GM12878 (cell line): ENCODE measurements around the gene MYOD1. TPM values are rescaled to one million over a fixed set of nuclear protein-coding genes. Genes with fewer than 3 reads are reported as not detected.

Source experiments
- ATAC-seq: fragments of 200-7000 bp; cut with Tn5 transposase; 3 replicates; pipeline ENCODE4 v1.9.1; 2020; ENCODE audit warnings: mild to moderate bottlenecking, moderate library complexity
- Bru-seq: library from RNA; stranded (reverse); fragments of 400-500 nt; gene quantifications from one replicate; lab custom pipeline; 2021; lab: Mats Ljungman, UMichigan
- BruChase-seq, 2 experiments: library from RNA; stranded (reverse); fragments of 400-500 nt; gene quantifications; one replicate each; lab custom pipeline; 2021; lab: Mats Ljungman, UMichigan
- BruUV-seq: library from RNA; stranded (reverse); fragments of 400-500 nt; replicated peaks from 2 replicates; lab custom pipeline; 2021; lab: Mats Ljungman, UMichigan
- CTCF ChIA-PET: fragments of 300-600 bp; sonication (Branson Sonifier 250); formaldehyde crosslinking; extraction: SDS; loops from one replicate; lab custom pipeline; 2021; ENCODE audit warnings: inconsistent platforms; lab: Yijun Ruan, JAX
- POLR2A ChIA-PET: fragments of 350-600 bp; formaldehyde crosslinking; extraction: SDS; loops from one replicate; lab custom pipeline; 2021; ENCODE audit warnings: inconsistent platforms; lab: Charles Lee
- RAD21 ChIA-PET: fragments of 300-600 bp; sonication (Branson Sonifier 250); formaldehyde crosslinking; loops from one replicate; lab custom pipeline; 2023; ENCODE audit warnings: antibody characterized with exemption; ENCODE audit not compliant: unreplicated experiment; lab: Charles Lee
- SMC1A ChIA-PET: fragments of 300-600 bp; sonication (Branson Sonifier 250); formaldehyde crosslinking; loops from one replicate; lab custom pipeline; 2023; ENCODE audit not compliant: unreplicated experiment, uncharacterized antibody; lab: Charles Lee
- DNase-seq: peaks from one replicate; pipeline ENCODE4 v3.0.0-alpha.2; 2011; ENCODE audit warnings: low read depth, low spot score
- FAIRE-seq: peaks from 3 replicates; lab custom pipeline; 2011; peaks lifted over from hg19 to GRCh38; lab: Jason Lieb, UNC
- H2AFZ ChIP-seq: 2 replicates; pipeline ENCODE4 v1.6.0; 2011; ENCODE audit warnings: low read depth, low read length, control low read depth; ENCODE audit not compliant: control insufficient read depth
- H3K27ac ChIP-seq: 2 replicates; pipeline ENCODE4 v1.5.1; 2011; ENCODE audit warnings: control low read depth; ENCODE audit not compliant: control insufficient read depth, insufficient read depth
- H3K27me3 ChIP-seq, 2 experiments: replicated peaks in 1 of 2; 2 replicates each; pipeline versions ENCODE4 v1.6.0 to v1.6.1; 2011; ENCODE audit warnings: low read length in 1 of 2; ENCODE audit not compliant: control insufficient read depth in 2 of 2, insufficient read depth in 2 of 2
- H3K36me3 ChIP-seq, 2 experiments: 2 replicates each; pipeline ENCODE4 v1.5.1; 2011; ENCODE audit warnings: low read length in 1 of 2; ENCODE audit not compliant: control insufficient read depth in 2 of 2, insufficient read depth in 2 of 2
- H3K4me1 ChIP-seq: 2 replicates; pipeline ENCODE4 v1.6.1; 2011; ENCODE audit warnings: mild to moderate bottlenecking, low read length, moderate library complexity, mixed read lengths; ENCODE audit not compliant: control insufficient read depth, insufficient read depth
- H3K4me2 ChIP-seq: 2 replicates; pipeline ENCODE4 v1.6.0; 2011; ENCODE audit warnings: control low read depth; ENCODE audit not compliant: control insufficient read depth, insufficient read depth
- H3K4me3 ChIP-seq: fragments of 200-600 bp; sonication (generic); 2 replicates; pipeline ENCODE4 v1.5.1; 2016
- H3K79me2 ChIP-seq: 2 replicates; pipeline ENCODE4 v1.6.0; 2011; ENCODE audit warnings: low read length; ENCODE audit not compliant: control insufficient read depth, insufficient read depth
- H3K9ac ChIP-seq: 2 replicates; pipeline ENCODE4 v1.8.0; 2011; ENCODE audit warnings: low read length, control low read depth, mixed read lengths; ENCODE audit not compliant: control insufficient read depth, insufficient read depth
- H3K9me3 ChIP-seq: replicated peaks from 3 replicates; pipeline ENCODE4 v1.5.1; 2011; ENCODE audit warnings: mild to moderate bottlenecking, low read length; ENCODE audit not compliant: control insufficient read depth, insufficient read depth
- H4K20me1 ChIP-seq: 2 replicates; pipeline ENCODE4 v1.6.0; 2011; ENCODE audit not compliant: control insufficient read depth, insufficient read depth
- GATAD2B ChIP-seq: fragments of 450-650 bp; conservative IDR thresholded peaks from 2 replicates; pipeline ENCODE4 v1.6.1; 2017; ENCODE audit warnings: low read depth, mild to moderate bottlenecking, moderate library complexity
- NBN ChIP-seq: fragments of 450-650 bp; IDR thresholded peaks from 2 replicates; pipeline ENCODE4 v1.6.1; 2016
- RELA ChIP-seq: fragments of 450-650 bp; IDR thresholded peaks from 2 replicates; pipeline ENCODE4 v1.8.0; 2014; ENCODE audit warnings: borderline replicate concordance; ENCODE audit not compliant: partially characterized antibody
- WGBS: methylation state at CpG from one replicate; pipeline ENCODE4 v1.1.6; 2016; ENCODE audit warnings: low lambda C conversion rate; ENCODE audit not compliant: insufficient replicate concordance, insufficient coverage; ENCODE audit errors: missing lambda C conversion rate; 5-methylcytosine and 5-hydroxymethylcytosine counted together
- in situ Hi-C: fragments of 300-500 bp; cut with MboI; formaldehyde crosslinking; loops from 9 replicates; pipeline ENCODE4 v1.14.3; 2018; ENCODE audit warnings: mixed read lengths
- intact Hi-C: fragments of 100-400 bp; cut with micrococcal nuclease; formaldehyde crosslinking; loops from one replicate; pipeline ENCODE4 v1.14.2; 2022; ENCODE audit not compliant: unreplicated experiment
- long read RNA-seq, 2 experiments: library from polyadenylated mRNA; unstranded; transcript quantifications; one replicate each; pipeline ENCODE4 v2.0.0, GENCODE V29; 2019 to 2020
- polyA minus RNA-seq, 3 experiments: library from RNA; depleted of rRNA, polyadenylated mRNA; stranded (reverse); fragments of >200 nt; gene quantifications; 2 replicates each; pipeline ENCODE4 v1.2.3, GENCODE V29; 2011
- polyA plus RNA-seq, 11 experiments: library from polyadenylated mRNA; depleted of rRNA in 4 of 11; unstranded in 6 of 11; stranded (reverse) in 5 of 11; fragments of >200 nt; fragmentation: Nextera tagmentation in 4 of 11; fragmentation: Illumina TruSeq in 1 of 11; extraction: Ambion mirVana in 4 of 11; extraction: Trizol in 1 of 11; gene quantifications; 1 replicate in 1 of 11; 2 replicates in 10 of 11; pipeline versions ENCODE4 v1.2.1 to v1.2.3, GENCODE V29; 2011 to 2016; ENCODE audit warnings: inconsistent platforms in 2 of 11, missing spikeins in 2 of 11, low read depth in 1 of 11
- total RNA-seq, 4 experiments: library from RNA; depleted of rRNA in 3 of 4; stranded (reverse); fragments of >200 nt in 3 of 4; fragmentation: Illumina TruSeq in 1 of 4; extraction: Trizol in 1 of 4; gene quantifications; 2 replicates each; pipeline versions ENCODE4 v1.2.1 to v1.2.3, GENCODE V29; 2013 to 2021
- TF ChIP-seq, protein P1 (sequence below): fragments of 450-650 bp; conservative IDR thresholded peaks from 2 replicates; pipeline ENCODE4 v1.6.1; 2017; ENCODE audit warnings: mild to moderate bottlenecking, moderate library complexity

Gene MYOD1
- not detected in 2 replicates for total RNA-seq (2013; cell fraction: nucleolus; rRNA removed)
- total RNA-seq (2014; rRNA removed) (not detected in 2 replicates), total RNA-seq (2014; rRNA removed; fragmentation: Illumina TruSeq; extraction: Trizol) (not detected in 2 replicates), total RNA-seq (2021) (not detected in 2 replicates), polyA plus RNA-seq (2011; rRNA removed) (not detected in 2 replicates), polyA plus RNA-seq (2014; fragmentation: Illumina TruSeq; extraction: Trizol) (not detected in 2 replicates), polyA plus RNA-seq (2014; fragmentation: Nextera tagmentation; extraction: Ambion mirVana) (not detected), polyA plus RNA-seq (2014; rRNA removed) (not detected in 2 replicates), polyA plus RNA-seq (2016; fragmentation: Nextera tagmentation; extraction: Ambion mirVana) (not detected), polyA minus RNA-seq (2011; rRNA and poly(A)+ RNA removed) (not detected in 2 replicates), Bru-seq, nascent RNA (not detected), BruChase-seq, experiment 1, labeled RNA remaining after a 6-hour chase (not detected), BruChase-seq, experiment 2, labeled RNA remaining after a 2-hour chase (not detected)
- polyA plus RNA-seq (2011; ENCODE audit: low read depth): not detected
- polyA plus RNA-seq (2011; cell fraction: cytosol; rRNA removed): not detected in 2 replicates
- polyA plus RNA-seq (2011; cell fraction: nucleus; rRNA removed): not detected in 2 replicates
- not detected in 2 replicates for polyA plus RNA-seq (2012)
- not detected in 2 replicates for polyA minus RNA-seq (2011; cell fraction: cytosol; rRNA and poly(A)+ RNA removed)
- polyA minus RNA-seq (2011; cell fraction: nucleus; rRNA and poly(A)+ RNA removed): not detected in 2 replicates
- long read RNA-seq, experiment 1: 0 reads
- long read RNA-seq, experiment 2: 0 reads

DNA sequence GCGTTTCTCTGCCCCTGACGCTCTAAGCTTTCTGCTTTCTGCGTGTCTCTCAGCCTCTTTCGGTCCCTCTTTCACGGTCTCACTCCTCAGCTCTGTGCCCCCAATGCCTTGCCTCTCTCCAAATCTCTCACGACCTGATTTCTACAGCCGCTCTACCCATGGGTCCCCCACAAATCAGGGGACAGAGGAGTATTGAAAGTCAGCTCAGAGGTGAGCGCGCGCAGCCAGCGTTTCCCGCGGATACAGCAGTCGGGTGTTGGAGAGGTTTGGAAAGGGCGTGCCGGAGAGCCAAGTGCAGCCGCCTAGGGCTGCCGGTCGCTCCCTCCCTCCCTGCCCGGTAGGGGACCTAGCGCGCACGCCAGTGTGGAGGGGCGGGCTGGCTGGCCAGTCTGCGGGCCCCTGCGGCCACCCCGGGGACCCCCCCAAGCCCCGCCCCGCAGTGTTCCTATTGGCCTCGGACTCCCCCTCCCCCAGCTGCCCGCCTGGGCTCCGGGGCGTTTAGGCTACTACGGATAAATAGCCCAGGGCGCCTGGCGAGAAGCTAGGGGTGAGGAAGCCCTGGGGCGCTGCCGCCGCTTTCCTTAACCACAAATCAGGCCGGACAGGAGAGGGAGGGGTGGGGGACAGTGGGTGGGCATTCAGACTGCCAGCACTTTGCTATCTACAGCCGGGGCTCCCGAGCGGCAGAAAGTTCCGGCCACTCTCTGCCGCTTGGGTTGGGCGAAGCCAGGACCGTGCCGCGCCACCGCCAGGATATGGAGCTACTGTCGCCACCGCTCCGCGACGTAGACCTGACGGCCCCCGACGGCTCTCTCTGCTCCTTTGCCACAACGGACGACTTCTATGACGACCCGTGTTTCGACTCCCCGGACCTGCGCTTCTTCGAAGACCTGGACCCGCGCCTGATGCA is at the start of gene MYOD1:
Gene MYOD1 (plus strand): TSS at position 544 of the 910 bp plus-strand sequence. CDS start 212 bp downstream, at position 756.
- no peaks in the 10 kb centered on the region for H4K20me1 ChIP-seq
- no peaks in the 10 kb centered on the region for H3K9me3 ChIP-seq
- no peak within 1 kb of the TSS for H3K4me3 ChIP-seq
- H3K36me3 ChIP-seq: no peaks in the 10 kb centered on the region
- peaks cover 5% of the 10 kb centered on the region in 2 experiments; a peak in 3 of 4 replicates for H3K27me3 ChIP-seq
- intact Hi-C loops: no loop called here
- H3K4me1 ChIP-seq: no peaks in the 10 kb centered on the region
- 52% methylated on average over 46 of the region's 68 CpGs for WGBS
- SMC1A ChIA-PET: interaction anchor here (0.6 kb wide), 1 partner anchor 50 kb away, joined by 3 read pairs; no protein-coding TSS in a partner anchor
- RAD21 ChIA-PET: no interaction called here
- no peak within 1 kb of the TSS for H3K9ac ChIP-seq
- no peak within 1 kb of the TSS for H2AFZ ChIP-seq
- ATAC-seq (no peak), FAIRE-seq (no peak), DNase-seq (no peak)
- no peak within 1 kb of the TSS for H3K4me2 ChIP-seq
- POLR2A ChIA-PET: no interaction called here
- CTCF ChIA-PET: interaction anchor here (1.2 kb wide), 1 partner anchor 12 kb away, joined by 4 read pairs; no protein-coding TSS in a partner anchor
- in situ Hi-C loops: no loop called here
- no peak for TF ChIP-seq GATAD2B
- TF ChIP-seq, protein P1, sequence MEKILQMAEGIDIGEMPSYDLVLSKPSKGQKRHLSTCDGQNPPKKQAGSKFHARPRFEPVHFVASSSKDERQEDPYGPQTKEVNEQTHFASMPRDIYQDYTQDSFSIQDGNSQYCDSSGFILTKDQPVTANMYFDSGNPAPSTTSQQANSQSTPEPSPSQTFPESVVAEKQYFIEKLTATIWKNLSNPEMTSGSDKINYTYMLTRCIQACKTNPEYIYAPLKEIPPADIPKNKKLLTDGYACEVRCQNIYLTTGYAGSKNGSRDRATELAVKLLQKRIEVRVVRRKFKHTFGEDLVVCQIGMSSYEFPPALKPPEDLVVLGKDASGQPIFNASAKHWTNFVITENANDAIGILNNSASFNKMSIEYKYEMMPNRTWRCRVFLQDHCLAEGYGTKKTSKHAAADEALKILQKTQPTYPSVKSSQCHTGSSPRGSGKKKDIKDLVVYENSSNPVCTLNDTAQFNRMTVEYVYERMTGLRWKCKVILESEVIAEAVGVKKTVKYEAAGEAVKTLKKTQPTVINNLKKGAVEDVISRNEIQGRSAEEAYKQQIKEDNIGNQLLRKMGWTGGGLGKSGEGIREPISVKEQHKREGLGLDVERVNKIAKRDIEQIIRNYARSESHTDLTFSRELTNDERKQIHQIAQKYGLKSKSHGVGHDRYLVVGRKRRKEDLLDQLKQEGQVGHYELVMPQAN: no peak
- TF ChIP-seq NBN: no peak
- TF ChIP-seq RELA: no peak
- TF ChIP-seq, all 136 proteins: peak for 0
- H3K27ac ChIP-seq: no peak within 1 kb of the TSS
- BruUV-seq: no TSS peak
- no peaks in the 10 kb centered on the region for H3K79me2 ChIP-seq
